ENCODE results near the gene PSME3IP1. TPM values are rescaled to one million over a fixed set of nuclear protein-coding genes. Genes with fewer than 3 reads are reported as not detected.

Gene PSME3IP1
- total and polyA plus RNA-seq, 2 experiments from 2014 or later, result 78.0 to 105 TPM

DNA sequence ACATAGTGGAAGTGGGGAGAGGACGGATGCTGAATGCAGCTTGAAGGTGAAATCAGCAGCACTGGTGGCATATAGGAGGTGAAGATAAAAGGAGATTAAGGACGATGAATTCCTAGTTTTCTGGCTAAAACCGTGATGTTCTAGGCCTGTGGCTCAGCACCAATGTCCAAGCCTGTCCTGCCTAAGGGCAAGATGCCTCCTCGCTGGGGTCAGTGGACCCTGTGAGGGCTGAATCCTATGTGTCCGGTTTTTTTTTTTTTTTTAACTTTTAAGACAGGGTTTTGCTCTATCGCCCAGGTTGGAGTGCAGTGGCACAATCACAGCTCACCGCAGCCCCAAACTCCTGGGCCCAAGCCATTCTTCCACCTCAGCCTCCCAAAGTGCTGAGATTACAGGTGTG, 80.7 kb downstream of the PSME3IP1 start:
- Mint-ChIP-seq H3K9me3 (no peaks in the 10 kb centered on the region), H3K4me1 (peaks cover 31% of the 10 kb centered on the region), H3K27me3 (ENCODE audit: insufficient read depth, low read depth, poor library complexity) (peaks cover 12% of the 10 kb centered on the region), H3K36me3 (ENCODE audit: low read depth) (no peaks in the 10 kb centered on the region), H3K4me3 (no peak overlapping the region), H3K27ac (no peak overlapping the region)
- ATAC-seq, result no peak
- H3K36me3 ChIP-seq (ENCODE audit: insufficient read depth), result no peaks in the 10 kb centered on the region
- peaks cover 11% of the 10 kb centered on the region for H3K4me1 ChIP-seq (ENCODE audit: insufficient read depth)
- H3F3A ChIP-seq (replicated peaks; ENCODE audit: low read depth), result no peaks in the 10 kb centered on the region
- TF ChIP-seq, protein P1, sequence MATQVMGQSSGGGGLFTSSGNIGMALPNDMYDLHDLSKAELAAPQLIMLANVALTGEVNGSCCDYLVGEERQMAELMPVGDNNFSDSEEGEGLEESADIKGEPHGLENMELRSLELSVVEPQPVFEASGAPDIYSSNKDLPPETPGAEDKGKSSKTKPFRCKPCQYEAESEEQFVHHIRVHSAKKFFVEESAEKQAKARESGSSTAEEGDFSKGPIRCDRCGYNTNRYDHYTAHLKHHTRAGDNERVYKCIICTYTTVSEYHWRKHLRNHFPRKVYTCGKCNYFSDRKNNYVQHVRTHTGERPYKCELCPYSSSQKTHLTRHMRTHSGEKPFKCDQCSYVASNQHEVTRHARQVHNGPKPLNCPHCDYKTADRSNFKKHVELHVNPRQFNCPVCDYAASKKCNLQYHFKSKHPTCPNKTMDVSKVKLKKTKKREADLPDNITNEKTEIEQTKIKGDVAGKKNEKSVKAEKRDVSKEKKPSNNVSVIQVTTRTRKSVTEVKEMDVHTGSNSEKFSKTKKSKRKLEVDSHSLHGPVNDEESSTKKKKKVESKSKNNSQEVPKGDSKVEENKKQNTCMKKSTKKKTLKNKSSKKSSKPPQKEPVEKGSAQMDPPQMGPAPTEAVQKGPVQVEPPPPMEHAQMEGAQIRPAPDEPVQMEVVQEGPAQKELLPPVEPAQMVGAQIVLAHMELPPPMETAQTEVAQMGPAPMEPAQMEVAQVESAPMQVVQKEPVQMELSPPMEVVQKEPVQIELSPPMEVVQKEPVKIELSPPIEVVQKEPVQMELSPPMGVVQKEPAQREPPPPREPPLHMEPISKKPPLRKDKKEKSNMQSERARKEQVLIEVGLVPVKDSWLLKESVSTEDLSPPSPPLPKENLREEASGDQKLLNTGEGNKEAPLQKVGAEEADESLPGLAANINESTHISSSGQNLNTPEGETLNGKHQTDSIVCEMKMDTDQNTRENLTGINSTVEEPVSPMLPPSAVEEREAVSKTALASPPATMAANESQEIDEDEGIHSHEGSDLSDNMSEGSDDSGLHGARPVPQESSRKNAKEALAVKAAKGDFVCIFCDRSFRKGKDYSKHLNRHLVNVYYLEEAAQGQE (IDR thresholded peaks at IDR 0.05; ENCODE audit: unreplicated experiment), result no peak
- TF ChIP-seq, protein P2, sequence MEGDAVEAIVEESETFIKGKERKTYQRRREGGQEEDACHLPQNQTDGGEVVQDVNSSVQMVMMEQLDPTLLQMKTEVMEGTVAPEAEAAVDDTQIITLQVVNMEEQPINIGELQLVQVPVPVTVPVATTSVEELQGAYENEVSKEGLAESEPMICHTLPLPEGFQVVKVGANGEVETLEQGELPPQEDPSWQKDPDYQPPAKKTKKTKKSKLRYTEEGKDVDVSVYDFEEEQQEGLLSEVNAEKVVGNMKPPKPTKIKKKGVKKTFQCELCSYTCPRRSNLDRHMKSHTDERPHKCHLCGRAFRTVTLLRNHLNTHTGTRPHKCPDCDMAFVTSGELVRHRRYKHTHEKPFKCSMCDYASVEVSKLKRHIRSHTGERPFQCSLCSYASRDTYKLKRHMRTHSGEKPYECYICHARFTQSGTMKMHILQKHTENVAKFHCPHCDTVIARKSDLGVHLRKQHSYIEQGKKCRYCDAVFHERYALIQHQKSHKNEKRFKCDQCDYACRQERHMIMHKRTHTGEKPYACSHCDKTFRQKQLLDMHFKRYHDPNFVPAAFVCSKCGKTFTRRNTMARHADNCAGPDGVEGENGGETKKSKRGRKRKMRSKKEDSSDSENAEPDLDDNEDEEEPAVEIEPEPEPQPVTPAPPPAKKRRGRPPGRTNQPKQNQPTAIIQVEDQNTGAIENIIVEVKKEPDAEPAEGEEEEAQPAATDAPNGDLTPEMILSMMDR (conservative IDR thresholded peaks at IDR 0.05; ENCODE audit: low read depth in 2 of 2), result no peak
- TF ChIP-seq ZNF114 (CRISPR knock-in tag; IDR thresholded peaks at IDR 0.05) (no peak), POLR2AphosphoS5 (IDR thresholded peaks at IDR 0.05; ENCODE audit: low read depth) (no peak), CREB1 (CRISPR knock-in tag; IDR thresholded peaks at IDR 0.05; ENCODE audit: low read depth) (no peak), NANOG (IDR thresholded peaks at IDR 0.05; ENCODE audit: borderline replicate concordance) (no peak), EZH2 (IDR thresholded peaks at IDR 0.05; ENCODE audit: low read depth, unreplicated experiment) (no peak), EZH2phosphoT487 (IDR thresholded peaks at IDR 0.05; ENCODE audit: unreplicated experiment) (no peak), STAT1 (IDR thresholded peaks at IDR 0.05; ENCODE audit: unreplicated experiment) (no peak), ZNF331 (CRISPR knock-in tag; IDR thresholded peaks at IDR 0.05; ENCODE audit: low read depth) (no peak), JUNB (IDR thresholded peaks at IDR 0.05; ENCODE audit: unreplicated experiment) (no peak)
- TF ChIP-seq, protein P3, sequence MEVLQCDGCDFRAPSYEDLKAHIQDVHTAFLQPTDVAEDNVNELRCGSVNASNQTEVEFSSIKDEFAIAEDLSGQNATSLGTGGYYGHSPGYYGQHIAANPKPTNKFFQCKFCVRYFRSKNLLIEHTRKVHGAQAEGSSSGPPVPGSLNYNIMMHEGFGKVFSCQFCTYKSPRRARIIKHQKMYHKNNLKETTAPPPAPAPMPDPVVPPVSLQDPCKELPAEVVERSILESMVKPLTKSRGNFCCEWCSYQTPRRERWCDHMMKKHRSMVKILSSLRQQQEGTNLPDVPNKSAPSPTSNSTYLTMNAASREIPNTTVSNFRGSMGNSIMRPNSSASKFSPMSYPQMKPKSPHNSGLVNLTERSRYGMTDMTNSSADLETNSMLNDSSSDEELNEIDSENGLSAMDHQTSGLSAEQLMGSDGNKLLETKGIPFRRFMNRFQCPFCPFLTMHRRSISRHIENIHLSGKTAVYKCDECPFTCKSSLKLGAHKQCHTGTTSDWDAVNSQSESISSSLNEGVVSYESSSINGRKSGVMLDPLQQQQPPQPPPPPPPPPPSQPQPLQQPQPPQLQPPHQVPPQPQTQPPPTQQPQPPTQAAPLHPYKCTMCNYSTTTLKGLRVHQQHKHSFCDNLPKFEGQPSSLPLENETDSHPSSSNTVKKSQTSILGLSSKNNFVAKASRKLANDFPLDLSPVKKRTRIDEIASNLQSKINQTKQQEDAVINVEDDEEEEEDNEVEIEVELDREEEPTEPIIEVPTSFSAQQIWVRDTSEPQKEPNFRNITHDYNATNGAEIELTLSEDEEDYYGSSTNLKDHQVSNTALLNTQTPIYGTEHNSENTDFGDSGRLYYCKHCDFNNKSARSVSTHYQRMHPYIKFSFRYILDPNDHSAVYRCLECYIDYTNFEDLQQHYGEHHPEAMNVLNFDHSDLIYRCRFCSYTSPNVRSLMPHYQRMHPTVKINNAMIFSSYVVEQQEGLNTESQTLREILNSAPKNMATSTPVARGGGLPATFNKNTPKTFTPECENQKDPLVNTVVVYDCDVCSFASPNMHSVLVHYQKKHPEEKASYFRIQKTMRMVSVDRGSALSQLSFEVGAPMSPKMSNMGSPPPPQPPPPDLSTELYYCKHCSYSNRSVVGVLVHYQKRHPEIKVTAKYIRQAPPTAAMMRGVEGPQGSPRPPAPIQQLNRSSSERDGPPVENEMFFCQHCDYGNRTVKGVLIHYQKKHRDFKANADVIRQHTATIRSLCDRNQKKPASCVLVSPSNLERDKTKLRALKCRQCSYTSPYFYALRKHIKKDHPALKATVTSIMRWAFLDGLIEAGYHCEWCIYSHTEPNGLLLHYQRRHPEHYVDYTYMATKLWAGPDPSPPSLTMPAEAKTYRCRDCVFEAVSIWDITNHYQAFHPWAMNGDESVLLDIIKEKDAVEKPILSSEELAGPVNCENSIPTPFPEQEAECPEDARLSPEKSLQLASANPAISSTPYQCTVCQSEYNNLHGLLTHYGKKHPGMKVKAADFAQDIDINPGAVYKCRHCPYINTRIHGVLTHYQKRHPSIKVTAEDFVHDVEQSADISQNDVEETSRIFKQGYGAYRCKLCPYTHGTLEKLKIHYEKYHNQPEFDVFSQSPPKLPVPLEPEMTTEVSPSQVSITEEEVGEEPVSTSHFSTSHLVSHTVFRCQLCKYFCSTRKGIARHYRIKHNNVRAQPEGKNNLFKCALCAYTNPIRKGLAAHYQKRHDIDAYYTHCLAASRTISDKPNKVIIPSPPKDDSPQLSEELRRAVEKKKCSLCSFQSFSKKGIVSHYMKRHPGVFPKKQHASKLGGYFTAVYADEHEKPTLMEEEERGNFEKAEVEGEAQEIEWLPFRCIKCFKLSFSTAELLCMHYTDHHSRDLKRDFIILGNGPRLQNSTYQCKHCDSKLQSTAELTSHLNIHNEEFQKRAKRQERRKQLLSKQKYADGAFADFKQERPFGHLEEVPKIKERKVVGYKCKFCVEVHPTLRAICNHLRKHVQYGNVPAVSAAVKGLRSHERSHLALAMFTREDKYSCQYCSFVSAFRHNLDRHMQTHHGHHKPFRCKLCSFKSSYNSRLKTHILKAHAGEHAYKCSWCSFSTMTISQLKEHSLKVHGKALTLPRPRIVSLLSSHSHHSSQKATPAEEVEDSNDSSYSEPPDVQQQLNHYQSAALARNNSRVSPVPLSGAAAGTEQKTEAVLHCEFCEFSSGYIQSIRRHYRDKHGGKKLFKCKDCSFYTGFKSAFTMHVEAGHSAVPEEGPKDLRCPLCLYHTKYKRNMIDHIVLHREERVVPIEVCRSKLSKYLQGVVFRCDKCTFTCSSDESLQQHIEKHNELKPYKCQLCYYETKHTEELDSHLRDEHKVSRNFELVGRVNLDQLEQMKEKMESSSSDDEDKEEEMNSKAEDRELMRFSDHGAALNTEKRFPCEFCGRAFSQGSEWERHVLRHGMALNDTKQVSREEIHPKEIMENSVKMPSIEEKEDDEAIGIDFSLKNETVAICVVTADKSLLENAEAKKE (CRISPR knock-in tag; IDR thresholded peaks at IDR 0.05), result no peak
- TF ChIP-seq, protein P4, sequence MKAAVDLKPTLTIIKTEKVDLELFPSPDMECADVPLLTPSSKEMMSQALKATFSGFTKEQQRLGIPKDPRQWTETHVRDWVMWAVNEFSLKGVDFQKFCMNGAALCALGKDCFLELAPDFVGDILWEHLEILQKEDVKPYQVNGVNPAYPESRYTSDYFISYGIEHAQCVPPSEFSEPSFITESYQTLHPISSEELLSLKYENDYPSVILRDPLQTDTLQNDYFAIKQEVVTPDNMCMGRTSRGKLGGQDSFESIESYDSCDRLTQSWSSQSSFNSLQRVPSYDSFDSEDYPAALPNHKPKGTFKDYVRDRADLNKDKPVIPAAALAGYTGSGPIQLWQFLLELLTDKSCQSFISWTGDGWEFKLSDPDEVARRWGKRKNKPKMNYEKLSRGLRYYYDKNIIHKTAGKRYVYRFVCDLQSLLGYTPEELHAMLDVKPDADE (IDR thresholded peaks at IDR 0.05), result no peak
- no peak overlapping the region for H2AFZ ChIP-seq
- no peaks in the 10 kb centered on the region for H3K27me3 ChIP-seq (ENCODE audit: insufficient read depth)
- H3K4me3 ChIP-seq, result no peak overlapping the region
- H4K20me1 ChIP-seq (replicated peaks; ENCODE audit: insufficient read depth), result no peaks in the 10 kb centered on the region
- H3K9me2 ChIP-seq (ENCODE audit: insufficient read depth), result no peaks in the 10 kb centered on the region
- H3K4me2 ChIP-seq, result 0 out of 2 replicates have a peak overlapping the region, but pooled peaks have one; percentile 20
- H3K27ac ChIP-seq (ENCODE audit: low read depth), result no peak overlapping the region
- H3K79me2 ChIP-seq (replicated peaks; ENCODE audit: insufficient read depth), result no peaks in the 10 kb centered on the region
- no peak for DNase-seq (ENCODE audit: low spot score)

Measured in GM23338 (cell line).